Measurements from ENCODE around the gene SKA2. TPM values are rescaled to one million over a fixed set of nuclear protein-coding genes. Genes with fewer than 3 reads are reported as not detected.

SKA2 gene
- total and polyA plus RNA-seq, 2 experiments from 2014 or later = 50.5 to 140 TPM

DNA sequence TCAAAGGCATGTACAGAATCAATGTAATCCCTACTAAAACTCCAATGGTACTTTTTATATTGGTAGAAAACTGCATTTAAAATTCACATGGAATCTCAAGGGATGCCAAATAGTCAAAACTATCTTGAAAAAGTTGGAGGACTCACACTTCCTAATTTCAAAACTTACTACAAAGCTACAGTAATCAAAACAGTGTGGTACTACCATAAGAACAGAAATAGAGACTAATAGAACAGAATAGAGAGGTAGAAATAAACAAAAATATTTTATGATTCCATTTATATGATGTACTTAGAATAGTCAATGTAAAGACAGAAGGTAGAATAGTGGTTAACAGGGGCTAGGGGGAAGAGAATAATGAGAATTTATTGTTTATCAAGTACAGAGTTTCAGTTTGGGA lies 57.1 kb downstream of the SKA2 start (continued):
- TF ChIP-seq POLR2AphosphoS5 (IDR thresholded peaks at IDR 0.05; ENCODE audit: low read depth) (no peak), ZNF114 (CRISPR knock-in tag; IDR thresholded peaks at IDR 0.05) (no peak), JUNB (IDR thresholded peaks at IDR 0.05; ENCODE audit: unreplicated experiment) (no peak)
- TF ChIP-seq, protein P1, sequence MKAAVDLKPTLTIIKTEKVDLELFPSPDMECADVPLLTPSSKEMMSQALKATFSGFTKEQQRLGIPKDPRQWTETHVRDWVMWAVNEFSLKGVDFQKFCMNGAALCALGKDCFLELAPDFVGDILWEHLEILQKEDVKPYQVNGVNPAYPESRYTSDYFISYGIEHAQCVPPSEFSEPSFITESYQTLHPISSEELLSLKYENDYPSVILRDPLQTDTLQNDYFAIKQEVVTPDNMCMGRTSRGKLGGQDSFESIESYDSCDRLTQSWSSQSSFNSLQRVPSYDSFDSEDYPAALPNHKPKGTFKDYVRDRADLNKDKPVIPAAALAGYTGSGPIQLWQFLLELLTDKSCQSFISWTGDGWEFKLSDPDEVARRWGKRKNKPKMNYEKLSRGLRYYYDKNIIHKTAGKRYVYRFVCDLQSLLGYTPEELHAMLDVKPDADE (IDR thresholded peaks at IDR 0.05) = no peak
- TF ChIP-seq, protein P2, sequence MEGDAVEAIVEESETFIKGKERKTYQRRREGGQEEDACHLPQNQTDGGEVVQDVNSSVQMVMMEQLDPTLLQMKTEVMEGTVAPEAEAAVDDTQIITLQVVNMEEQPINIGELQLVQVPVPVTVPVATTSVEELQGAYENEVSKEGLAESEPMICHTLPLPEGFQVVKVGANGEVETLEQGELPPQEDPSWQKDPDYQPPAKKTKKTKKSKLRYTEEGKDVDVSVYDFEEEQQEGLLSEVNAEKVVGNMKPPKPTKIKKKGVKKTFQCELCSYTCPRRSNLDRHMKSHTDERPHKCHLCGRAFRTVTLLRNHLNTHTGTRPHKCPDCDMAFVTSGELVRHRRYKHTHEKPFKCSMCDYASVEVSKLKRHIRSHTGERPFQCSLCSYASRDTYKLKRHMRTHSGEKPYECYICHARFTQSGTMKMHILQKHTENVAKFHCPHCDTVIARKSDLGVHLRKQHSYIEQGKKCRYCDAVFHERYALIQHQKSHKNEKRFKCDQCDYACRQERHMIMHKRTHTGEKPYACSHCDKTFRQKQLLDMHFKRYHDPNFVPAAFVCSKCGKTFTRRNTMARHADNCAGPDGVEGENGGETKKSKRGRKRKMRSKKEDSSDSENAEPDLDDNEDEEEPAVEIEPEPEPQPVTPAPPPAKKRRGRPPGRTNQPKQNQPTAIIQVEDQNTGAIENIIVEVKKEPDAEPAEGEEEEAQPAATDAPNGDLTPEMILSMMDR (conservative IDR thresholded peaks at IDR 0.05; ENCODE audit: low read depth in 2 of 2) = no peak

DNA sequence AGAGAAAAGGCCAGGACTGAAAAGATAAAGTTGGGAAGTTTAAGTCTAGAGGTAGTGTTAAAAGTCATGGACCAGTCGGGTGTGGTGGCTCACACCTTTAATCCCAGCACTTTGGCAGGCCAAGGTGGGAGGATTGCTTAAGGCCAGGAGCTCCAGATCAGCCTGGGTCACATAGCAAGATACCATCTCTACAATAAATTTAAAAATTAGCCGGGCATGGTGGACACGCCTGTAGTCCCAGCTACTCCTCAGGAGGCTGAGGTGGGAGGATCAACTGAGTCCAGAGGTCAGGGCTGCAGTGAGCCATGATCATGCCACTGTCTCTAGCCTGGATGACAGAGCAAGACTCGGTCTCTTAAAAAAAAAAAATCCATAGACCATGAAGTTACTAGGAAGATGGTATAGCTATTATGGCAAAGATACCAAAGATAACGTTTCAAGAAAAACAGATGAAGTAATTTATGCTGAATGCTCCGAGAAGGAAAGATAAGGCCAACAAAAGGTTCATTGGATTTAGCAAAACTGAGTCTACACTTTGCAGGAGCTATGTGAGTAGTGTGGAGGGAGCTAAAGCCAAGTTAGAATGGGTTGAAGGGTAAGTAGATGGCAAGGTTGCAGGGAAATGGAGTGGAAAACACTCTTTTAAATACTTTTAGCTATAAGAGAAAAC lies 60.0 kb downstream of the SKA2 start:
- Histone ChIP-seq H3K4me1 (ENCODE audit: insufficient read depth) (no peaks in the 10 kb centered on the region), H3K36me3 (ENCODE audit: insufficient read depth) (peaks cover 5% of the 10 kb centered on the region; the same call in 1 of the 2 replicates), H3K79me2 (replicated peaks; ENCODE audit: insufficient read depth) (peaks cover 87% of the 10 kb centered on the region), H2AFZ (no peak overlapping the region), H3K4me3 (no peak overlapping the region), H3K4me2 (no peak overlapping the region), H3K27me3 (ENCODE audit: insufficient read depth) (no peaks in the 10 kb centered on the region), H4K20me1 (replicated peaks; ENCODE audit: insufficient read depth) (peaks cover 25% of the 10 kb centered on the region), H3K9me2 (ENCODE audit: insufficient read depth) (no peaks in the 10 kb centered on the region), H3K27ac (ENCODE audit: low read depth) (peak overlapping the region; percentile 71; the same call in 1 of the 2 replicates), H3F3A (replicated peaks; ENCODE audit: low read depth) (no peaks in the 10 kb centered on the region)
- H3K4me3 Mint-ChIP-seq = no peak overlapping the region
- H3K27me3 Mint-ChIP-seq (ENCODE audit: insufficient read depth, low read depth, poor library complexity) = no peaks in the 10 kb centered on the region
- ATAC-seq = no peak
- H3K27ac Mint-ChIP-seq = no peak overlapping the region
- no peaks in the 10 kb centered on the region for H3K4me1 Mint-ChIP-seq
- no peaks in the 10 kb centered on the region for H3K9me3 Mint-ChIP-seq
- peaks cover 6% of the 10 kb centered on the region for H3K36me3 Mint-ChIP-seq (ENCODE audit: low read depth)
- DNase-seq (ENCODE audit: low spot score) = no peak
- TF ChIP-seq, protein P1 (IDR thresholded peaks at IDR 0.05) = no peak
- TF ChIP-seq, protein P3, sequence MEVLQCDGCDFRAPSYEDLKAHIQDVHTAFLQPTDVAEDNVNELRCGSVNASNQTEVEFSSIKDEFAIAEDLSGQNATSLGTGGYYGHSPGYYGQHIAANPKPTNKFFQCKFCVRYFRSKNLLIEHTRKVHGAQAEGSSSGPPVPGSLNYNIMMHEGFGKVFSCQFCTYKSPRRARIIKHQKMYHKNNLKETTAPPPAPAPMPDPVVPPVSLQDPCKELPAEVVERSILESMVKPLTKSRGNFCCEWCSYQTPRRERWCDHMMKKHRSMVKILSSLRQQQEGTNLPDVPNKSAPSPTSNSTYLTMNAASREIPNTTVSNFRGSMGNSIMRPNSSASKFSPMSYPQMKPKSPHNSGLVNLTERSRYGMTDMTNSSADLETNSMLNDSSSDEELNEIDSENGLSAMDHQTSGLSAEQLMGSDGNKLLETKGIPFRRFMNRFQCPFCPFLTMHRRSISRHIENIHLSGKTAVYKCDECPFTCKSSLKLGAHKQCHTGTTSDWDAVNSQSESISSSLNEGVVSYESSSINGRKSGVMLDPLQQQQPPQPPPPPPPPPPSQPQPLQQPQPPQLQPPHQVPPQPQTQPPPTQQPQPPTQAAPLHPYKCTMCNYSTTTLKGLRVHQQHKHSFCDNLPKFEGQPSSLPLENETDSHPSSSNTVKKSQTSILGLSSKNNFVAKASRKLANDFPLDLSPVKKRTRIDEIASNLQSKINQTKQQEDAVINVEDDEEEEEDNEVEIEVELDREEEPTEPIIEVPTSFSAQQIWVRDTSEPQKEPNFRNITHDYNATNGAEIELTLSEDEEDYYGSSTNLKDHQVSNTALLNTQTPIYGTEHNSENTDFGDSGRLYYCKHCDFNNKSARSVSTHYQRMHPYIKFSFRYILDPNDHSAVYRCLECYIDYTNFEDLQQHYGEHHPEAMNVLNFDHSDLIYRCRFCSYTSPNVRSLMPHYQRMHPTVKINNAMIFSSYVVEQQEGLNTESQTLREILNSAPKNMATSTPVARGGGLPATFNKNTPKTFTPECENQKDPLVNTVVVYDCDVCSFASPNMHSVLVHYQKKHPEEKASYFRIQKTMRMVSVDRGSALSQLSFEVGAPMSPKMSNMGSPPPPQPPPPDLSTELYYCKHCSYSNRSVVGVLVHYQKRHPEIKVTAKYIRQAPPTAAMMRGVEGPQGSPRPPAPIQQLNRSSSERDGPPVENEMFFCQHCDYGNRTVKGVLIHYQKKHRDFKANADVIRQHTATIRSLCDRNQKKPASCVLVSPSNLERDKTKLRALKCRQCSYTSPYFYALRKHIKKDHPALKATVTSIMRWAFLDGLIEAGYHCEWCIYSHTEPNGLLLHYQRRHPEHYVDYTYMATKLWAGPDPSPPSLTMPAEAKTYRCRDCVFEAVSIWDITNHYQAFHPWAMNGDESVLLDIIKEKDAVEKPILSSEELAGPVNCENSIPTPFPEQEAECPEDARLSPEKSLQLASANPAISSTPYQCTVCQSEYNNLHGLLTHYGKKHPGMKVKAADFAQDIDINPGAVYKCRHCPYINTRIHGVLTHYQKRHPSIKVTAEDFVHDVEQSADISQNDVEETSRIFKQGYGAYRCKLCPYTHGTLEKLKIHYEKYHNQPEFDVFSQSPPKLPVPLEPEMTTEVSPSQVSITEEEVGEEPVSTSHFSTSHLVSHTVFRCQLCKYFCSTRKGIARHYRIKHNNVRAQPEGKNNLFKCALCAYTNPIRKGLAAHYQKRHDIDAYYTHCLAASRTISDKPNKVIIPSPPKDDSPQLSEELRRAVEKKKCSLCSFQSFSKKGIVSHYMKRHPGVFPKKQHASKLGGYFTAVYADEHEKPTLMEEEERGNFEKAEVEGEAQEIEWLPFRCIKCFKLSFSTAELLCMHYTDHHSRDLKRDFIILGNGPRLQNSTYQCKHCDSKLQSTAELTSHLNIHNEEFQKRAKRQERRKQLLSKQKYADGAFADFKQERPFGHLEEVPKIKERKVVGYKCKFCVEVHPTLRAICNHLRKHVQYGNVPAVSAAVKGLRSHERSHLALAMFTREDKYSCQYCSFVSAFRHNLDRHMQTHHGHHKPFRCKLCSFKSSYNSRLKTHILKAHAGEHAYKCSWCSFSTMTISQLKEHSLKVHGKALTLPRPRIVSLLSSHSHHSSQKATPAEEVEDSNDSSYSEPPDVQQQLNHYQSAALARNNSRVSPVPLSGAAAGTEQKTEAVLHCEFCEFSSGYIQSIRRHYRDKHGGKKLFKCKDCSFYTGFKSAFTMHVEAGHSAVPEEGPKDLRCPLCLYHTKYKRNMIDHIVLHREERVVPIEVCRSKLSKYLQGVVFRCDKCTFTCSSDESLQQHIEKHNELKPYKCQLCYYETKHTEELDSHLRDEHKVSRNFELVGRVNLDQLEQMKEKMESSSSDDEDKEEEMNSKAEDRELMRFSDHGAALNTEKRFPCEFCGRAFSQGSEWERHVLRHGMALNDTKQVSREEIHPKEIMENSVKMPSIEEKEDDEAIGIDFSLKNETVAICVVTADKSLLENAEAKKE (CRISPR knock-in tag; IDR thresholded peaks at IDR 0.05) = no peak
- TF ChIP-seq ZNF114 (CRISPR knock-in tag; IDR thresholded peaks at IDR 0.05) (no peak), STAT1 (IDR thresholded peaks at IDR 0.05; ENCODE audit: unreplicated experiment) (no peak), NANOG (IDR thresholded peaks at IDR 0.05; ENCODE audit: borderline replicate concordance) (no peak), EZH2 (IDR thresholded peaks at IDR 0.05; ENCODE audit: low read depth, unreplicated experiment) (no peak), CREB1 (CRISPR knock-in tag; IDR thresholded peaks at IDR 0.05; ENCODE audit: low read depth) (no peak)

Measured in GM23338 (cell line).